Hematopoietic multipotent progenitor cell treated with erythropoietin and hydrocortisone succinate and interleukin-3 and kit ligand, for 4 days (in vitro differentiated cells): ENCODE results near the gene PTPRN2.
"Not testable (repeated sequence)": the region's sequence is repeated elsewhere in the genome, so short reads cannot be mapped to it uniquely, and the experiment has no call there.

ENCODE experiments used
- DNase-seq: peaks from one replicate; pipeline ENCODE4 v3.0.0-alpha.2; 2015

PTPRN2 gene

DNA sequence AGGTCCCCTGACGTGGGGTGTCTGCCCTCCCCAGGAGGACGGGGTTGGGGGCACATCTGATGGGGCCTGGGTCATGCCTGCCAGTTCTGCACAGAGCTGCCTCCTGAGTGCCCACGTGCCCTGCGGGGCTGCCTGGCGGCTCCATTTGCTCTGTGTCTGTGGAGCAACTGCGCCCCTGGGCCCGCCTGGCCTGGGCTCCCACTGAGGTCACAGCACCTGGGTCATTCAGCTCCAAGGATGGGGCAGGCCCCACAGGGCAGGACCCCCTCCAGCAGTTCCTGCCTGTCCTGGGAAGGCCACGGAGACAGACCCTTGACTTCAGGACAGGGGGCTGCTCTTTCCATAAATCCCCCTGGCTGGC is 590.6 kb downstream of the PTPRN2 start:
- DNase-seq, result no peak

DNA sequence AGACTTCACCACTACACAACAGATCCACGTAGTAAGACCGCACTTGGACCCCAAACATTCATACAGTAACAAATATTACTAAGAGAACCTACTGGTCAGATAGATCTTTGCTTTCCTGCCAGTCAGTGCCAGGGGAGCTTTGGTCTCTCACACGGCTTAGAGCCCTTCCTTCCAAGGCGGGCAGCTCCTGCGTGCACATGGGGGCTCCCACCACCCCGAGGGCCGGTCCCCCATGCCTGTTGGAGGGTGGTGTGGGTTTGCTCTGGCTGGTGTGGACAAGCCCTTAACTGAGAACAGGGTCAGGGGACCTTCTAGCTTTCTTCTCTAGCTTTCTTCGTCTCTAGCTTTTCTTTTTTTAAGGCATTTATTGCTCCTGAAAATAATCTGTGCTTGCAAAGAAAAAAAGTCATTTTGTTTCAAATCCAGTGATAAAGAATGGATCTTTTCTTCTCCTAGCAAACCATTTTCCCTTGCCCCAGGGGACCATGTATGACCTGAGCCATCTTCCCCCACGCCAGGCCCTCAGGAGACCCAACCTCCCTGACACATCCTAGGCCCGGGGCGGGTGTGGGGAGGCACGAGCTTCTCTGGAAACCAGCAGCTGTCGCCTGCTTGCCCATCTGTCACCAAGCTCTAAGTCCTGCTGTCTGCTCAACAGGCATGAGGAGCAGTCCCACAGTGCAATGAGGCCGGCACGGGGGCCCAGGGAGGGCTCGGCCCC is 591.1 kb downstream of the PTPRN2 start:
- no peak for DNase-seq

DNA sequence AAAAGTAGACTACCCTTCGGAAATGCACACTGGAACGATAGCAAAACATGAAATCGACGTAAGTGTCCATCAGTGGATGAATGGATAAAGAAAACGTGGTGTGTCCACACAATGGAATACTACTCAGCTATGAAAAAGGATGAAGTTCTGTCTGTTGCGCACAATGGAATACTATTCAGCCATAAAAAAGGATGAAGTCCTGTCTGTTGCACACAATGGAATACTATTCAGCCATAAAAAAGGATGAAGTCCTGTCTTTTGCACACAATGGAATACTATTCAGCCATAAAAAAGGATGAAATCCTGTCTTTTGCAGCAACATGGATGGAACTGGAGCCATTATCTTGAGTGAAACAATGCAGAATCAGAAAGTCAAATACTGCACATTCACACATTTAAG is 591.8 kb downstream of the PTPRN2 start:
- no peak for DNase-seq

DNA sequence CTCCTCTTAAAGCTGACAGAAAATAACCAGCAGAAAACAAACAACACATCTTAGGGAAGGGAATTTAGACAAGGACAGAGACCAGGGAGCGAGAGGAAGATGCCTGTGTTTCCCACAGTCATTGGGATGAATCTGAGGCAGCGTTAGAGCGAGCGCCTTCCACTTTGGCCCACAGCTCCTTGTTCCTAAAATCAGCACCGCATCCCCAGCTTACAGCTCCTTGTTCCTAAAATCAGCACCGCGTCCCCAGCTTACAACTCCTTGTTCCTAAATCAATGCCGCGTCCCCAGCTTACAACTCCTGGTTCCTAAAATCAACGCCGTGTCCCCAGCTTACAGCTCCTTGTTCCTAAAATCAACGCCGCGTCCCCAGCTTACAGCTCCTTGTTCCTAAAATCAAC is 593.3 kb downstream of the PTPRN2 start:
- DNase-seq, result no peak

DNA sequence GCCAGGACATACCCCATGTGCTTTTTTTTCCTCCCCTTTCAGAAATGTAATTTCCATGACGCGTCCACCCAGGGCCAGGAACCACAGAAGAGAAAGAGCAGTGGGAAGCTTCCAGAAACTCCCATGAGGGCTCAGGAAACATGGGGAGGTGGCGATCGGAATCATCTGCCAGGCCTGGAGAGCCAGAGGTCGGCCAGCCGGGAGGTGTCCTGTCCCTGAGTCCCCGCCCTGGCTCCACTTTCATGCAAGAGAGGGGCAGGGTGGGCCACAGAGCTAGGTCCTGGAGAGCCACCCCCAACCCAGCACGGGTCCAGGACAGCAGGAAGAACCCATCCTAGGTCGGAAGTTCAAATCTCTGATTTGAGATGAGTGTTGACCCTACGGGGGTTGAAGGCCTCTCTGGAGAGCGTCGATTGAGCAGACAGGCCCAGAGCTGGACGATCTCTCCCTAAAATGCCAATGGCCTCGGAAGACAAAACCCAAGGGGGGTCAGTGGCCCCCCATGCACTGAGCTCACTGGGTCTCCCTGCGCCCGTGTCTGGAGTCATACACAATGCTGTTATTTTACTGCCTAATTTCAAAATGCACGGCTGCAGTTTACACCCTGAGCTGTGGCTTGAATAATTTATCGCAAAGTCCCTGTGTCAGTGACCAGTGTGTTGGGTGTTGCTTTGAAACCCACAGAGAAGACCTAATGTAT is 594.1 kb downstream of the PTPRN2 start:
- no peak for DNase-seq

DNA sequence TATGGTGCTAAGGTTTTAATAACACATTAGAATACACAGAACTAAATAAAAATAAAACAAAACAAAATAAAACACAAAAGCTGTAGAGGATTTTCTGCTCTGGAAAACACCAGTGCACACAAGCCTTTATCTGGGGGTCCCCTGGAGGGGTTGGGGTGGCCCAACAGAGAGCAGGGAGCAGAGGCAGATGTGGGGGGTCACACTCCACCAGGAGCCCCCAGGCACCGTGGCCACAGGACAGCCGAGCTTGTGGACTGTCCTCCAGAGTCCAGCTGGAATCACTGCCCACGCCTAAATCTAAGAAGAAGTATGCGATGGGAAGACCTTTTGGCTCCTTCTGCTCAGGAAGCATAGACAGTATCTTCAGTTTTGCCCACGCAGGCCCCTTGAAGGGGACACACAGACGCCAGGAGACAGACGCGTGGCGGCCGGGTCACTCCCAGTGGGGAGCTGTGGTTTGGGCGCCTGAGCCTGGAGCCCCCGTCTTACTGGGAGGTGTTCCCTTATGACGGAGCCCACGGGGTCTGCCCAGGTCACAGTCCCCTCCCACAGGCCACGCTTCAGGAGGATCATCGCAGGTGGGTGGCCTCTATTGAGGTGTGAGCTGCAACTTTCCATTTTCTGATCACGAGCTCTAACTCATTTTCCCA is 595.0 kb downstream of the PTPRN2 start:
- no peak for DNase-seq

DNA sequence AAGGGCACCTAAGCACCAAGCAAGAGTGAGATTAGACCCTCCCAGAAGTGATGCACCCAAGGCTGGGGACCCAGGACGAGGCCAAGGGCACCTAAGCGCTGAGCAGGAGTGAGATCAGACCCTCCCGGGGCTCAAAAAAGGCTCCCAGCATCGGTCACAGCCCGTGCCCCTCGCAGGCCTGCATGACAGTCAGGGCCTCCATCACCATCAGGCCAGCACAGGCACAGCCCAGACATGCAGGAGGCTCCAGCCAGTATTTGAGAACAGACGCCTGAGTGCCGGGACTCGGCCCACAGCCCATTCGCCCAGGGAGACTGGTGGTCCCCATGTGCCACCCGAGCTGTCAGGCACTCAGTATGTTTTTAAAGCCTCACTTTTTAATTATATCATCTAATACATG is 595.9 kb downstream of the PTPRN2 start:
- no peak for DNase-seq

DNA sequence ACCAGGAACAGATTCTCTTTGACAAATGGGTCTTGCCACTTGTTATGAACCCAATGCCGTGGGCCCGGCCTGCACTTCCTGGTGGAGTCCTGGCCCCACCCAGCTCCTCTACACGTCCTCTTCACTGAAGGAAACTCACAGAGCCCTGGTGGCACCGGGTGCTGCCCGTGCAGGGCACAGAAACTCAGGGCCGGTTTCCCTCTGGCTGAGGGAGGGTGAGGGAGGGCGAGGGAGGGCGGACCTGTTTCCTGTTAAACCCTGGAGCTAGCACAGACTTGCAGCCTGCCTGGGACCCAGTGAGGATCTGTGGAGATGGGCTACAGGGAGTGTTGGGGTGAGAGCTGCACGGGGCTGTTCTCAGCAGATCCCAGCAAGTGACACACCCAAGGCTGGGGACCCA is 596.3 kb downstream of the PTPRN2 start:
- DNase-seq, result no peak

DNA sequence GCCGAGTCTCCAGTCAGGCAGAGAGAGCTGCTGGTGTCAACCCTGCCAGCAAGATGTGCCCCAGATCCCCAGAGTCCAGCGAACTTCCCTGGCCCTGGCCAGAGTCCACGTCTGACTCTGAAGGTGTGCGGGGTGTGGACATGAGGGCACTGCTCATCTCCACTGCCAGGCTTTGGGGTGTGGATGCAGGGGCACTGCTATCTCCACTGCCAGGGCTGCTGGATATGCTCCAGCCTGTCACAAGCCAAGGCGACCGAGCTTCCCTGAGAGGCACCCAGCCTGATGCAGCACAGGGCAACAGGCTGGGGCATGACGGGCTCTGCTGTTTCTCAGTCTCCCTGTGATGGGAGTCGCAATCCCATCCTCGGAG is 596.8 kb downstream of the PTPRN2 start:
- DNase-seq, result no peak

DNA sequence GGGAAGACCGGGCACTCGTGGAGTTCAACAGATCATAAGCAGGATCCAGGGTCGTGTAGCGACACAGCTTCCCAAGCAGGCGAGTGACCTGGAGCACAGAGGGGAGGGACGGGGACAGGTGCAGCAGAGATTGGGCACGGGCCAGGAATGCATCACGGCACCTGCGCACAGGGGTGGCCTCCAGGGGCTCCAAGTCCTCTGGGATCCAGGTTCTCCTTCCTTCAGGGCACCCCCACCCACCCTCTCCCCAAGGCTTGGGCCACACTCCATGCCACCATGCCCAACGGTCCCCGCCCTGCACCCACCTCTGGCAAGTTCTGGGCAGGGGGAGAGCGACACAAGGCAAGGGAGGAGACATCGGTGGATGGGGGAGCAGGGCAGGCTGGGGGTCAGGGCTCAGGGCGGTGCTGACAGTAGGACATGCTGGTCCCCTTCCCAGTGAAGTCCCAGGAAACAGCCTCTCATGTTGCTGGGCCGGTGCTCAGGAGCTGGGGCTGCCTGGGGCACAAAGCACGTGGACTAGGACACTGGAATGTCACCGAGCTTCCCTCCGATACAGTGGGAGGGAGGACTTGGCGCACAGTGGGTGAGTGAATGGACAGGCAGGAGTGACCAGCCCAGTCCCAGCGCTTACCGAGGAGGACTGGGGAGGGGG is 597.3 kb downstream of the PTPRN2 start:
- no peak for DNase-seq

DNA sequence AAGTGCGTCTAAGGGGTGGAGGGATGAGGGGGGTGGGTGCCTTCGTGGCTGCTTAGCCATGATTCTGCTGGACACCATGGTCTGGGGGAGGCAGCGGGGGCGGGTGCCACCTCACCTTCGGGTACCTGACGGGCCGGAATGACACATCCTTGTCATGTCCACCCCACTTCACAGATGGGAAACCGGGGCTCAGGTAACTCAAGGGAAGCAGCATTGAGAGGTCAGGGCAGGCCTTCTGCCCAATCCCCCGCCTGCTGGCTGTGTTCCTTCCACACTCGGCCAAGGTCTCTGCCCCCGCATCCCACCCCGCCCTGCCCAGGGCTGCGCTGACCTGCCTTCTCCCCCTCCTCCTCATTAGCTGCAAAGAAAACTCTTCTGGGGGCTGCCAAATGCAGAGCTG is 598.0 kb downstream of the PTPRN2 start:
- no peak for DNase-seq

DNA sequence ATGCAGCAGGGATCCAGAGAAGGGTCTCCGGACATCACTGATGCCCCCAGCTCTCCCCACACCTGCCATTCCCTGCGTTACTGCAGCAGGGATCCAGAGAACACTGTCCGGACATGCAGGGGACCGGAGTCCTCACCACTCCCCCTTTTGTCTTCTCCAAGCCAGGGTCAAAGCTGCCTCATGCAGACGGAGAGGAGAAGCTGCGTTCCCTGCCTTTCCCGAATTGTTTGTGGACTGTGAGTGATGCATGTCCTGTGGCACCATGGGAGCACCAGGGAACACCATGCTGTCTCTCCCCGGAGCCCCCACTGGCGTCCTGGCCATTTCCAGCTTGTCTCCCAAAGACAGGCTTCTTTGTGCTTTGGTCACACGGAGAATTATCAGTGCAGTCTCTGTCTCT is 599.7 kb downstream of the PTPRN2 start:
- DNase-seq, result no peak

DNA sequence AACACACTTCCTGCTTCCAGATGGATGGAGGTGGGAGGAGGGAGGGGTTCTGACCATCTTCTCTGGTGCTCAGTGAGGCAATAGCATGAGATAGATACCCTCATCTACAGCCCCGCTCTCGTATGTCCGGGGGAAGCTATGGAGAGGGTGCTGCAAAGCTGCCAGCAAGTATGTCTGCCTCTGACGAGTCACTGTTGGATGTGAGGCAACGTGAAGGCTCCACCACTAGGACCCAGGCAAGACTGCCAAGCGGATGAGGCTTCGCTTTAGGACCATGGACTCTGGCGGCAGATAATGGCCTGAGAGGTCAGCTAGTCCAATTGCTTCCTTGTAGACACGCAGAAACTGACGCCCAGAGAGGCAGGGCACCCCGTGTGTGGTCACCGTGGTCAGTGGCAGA is 601.6 kb downstream of the PTPRN2 start:
- no peak for DNase-seq

DNA sequence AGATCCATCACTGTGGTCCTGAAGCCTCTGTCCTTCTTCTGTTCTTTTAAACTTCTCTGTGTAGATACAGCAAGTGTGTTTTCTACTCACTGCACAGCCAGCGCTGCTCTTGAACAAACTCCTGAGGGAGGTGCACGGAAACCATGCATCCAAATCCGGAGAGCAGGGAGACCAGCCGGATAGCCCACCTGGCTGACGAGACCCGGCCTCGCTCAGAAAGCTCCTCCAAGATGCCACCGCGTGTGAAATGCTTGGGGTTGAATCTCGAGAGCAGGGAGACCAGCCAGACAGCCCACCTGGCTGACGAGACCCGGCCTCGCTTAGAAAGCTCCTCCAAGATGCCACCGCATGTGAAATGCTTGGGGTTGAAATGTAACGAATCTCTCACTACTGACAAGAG is 602.0 kb downstream of the PTPRN2 start:
- no peak for DNase-seq

DNA sequence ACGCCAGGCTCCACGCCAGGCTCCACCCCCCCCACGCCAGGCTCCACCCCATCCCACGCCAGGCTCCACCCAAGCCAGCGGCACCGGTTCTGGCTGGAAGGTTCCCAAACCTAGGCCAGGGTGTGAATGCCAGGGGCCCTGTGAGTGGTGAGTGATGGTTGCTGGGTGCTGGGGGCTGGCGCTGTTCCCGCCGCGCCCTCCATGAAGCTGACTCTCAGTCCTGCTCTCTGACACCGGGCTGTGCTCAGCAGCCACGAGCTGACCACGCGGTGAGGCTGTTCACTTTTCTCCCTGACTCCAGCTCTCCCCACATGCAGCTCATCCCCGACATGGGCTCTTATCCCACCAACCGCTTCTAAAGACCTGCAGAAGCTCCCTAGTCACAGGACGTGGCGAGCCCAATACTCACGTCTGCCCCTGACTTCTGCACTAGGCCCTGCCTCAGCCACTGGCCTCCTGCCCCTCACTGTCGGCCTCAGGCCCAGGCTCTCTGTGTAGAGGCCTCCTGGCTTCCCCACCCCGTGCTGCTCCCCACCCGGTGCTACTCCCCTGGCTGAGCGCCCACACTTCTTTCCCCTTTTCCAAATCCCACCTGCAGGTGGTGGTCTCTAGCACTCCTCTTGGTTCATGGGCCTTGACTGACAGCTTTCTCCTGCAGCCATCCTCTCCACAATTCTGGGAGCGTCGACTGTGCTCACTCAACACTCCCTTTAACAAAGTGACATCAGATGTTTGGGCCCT is 603.0 kb downstream of the PTPRN2 start:
- DNase-seq, result no peak

DNA sequence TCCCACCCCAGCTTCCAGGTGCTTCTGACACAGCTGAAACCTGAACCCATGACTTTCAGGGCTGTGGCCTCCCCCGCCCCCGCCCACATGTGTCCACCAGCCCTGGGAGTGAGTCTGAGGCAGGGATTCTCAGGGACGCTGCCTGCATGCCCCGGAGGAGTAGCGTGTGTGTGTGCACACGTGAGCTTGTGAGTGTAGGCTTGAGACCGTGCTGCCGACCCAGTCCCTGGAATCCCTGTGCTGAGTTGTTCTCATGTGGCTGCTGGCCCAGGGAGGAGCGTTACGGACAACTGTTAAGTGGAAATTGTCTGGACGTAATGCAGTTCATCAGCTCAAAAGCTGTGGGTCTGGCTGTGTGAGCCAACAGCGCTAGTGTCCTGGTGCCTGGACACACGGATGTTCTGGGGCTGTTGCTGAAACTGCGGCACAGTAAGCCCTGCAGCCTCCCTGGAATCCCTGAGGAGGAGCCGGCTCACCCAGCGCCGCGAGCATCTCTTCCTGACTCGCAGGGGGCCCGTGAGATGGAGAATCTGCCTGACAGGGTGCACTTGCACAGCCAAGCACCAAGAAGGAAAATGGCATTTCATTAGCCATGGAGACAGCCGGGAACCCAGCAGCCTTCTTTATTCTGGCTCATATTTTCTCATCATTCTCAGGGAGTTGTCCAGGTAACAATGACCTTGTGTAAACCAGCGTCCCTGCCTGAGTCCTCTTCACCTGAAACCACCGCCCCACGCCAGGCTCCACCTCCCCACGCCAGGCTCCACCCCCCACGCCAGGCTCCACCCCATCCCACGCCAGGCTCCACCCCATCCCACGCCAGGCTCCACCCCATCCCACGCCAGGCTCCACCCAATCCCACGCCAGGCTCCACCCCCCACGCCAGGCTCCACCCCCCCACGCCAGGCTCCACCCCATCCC is 603.9 kb downstream of the PTPRN2 start:
- no peak for DNase-seq

DNA sequence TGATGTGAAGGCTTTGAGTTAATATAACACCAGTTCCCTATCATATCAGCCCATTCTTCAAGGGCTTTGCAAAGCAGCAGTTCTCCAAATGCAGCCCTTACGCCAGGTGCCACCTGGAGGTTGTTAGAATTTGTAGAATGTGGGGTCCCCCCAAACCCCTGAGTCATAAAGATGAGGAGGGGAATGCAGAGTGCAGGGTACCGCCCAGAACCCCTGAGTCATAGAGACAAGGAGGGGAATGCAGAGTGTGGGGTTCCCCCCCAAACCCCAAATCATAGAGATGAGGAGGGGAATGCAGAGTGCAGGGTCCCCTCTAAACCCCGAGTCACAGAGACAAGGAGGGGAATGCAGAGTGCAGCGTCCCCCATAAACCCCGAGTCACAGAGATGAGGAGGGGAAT is 605.8 kb downstream of the PTPRN2 start:
- DNase-seq, result no peak

DNA sequence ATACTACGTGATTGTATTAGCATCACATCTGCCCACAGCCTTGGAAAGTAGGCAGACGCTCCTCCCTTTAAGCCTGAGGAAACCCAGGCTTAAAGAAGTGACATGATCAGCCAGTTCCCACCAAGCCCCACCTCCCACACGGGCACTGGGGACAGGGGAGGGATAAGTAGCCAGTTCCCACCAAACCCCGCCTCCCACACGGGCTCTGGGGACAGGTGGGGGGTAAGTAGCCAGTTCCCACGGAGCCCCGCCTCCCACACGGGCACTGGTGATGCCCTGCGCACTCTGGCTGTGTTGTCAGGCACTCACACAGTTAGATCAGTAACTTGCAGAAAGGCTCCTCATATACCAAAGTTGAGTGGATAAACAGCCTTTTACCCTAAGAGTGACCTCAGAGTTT is 606.8 kb downstream of the PTPRN2 start:
- DNase-seq, result no peak

DNA sequence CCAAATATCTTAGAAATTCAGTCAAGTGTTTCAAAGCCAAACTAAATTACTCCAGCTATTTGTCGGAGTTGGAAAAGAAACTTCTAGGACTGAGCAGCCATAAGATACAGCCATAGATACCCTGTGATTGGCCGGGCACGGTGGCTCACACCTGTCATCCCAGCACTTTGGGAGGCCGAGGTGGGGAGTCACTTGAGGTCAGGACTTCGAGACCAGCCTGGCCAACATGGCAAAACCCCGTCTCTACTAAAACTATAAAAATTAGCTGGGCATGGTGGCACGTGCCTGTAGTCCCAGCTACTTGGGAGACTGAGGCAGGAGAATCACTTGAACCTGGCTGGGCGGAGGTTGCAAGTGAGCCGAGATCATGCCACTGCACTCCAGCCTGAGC is 607.3 kb downstream of the PTPRN2 start:
- not testable (repeated sequence) for DNase-seq

DNA sequence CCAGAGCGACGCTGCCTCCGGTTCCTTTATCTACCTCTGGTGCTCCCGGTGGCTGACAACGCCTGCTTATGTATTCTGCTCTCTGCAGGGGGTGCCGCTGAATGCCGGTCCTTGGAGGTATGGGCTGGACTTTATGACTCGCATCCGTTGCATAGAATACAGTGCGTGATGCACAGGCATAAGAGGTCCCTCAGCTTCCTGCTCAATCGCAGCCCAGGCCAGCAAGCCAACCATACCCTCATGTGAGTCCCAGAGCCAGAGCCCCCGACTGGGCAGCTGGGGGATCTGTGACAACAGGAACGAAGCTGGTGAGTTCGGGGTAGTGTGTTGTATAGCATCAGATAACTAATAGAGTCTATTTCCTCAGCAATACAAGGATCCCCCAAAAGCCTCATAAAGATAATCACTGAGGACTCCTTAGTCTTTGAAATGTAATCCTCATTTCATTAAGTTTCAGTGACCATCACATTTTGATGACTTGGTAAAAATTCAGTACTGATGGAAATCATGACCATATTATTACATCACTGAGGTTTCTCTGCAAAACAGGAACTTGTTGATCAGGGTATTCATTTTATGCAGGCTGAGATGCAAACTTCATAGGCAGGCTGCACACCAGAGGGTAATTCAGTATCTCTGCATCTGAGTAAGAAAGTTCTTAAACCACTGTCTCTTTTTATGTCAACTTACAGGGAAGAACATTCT is 607.8 kb downstream of the PTPRN2 start:
- peak; percentile 38 for DNase-seq

DNA sequence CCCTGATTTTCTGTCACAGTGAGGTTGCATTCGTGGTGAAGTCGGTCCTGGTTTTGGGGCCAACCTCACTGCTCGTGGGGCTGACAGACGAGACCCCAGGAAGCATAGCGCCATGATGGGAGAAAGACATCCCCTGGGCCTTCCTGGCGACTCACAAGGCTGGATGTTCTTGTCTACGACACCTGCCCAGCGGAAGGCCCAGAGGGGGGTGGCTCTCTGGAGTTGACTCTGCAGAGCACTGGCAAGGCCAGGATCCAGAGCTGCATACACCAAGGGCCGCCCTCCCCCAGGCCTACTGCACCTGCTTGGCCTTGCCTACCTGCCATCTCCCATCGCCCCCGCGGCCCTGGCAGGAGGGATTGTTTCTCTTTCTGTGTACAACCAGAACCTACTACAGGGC is 608.9 kb downstream of the PTPRN2 start:
- DNase-seq, result no peak
